PC-3 (cell line): ENCODE measurements around the gene ASB2. TPM values are rescaled to one million over a fixed set of nuclear protein-coding genes. Genes with fewer than 3 reads are reported as not detected.

Source experiments
- ATAC-seq: fragments of 200-7000 bp; cut with Tn5 transposase; 2 replicates; pipeline ENCODE4 v1.9.1; 2020; ENCODE audit warnings: mild to moderate bottlenecking, moderate library complexity
- BruUV-seq: library from RNA; stranded (reverse); fragments of 400-500 nt; replicated peaks from 2 replicates; lab custom pipeline; 2021; lab: Mats Ljungman, UMichigan
- CTCF ChIA-PET: fragments of 300-600 bp; sonication (Branson Sonifier 250); formaldehyde crosslinking; loops from one replicate; lab custom pipeline; 2022; ENCODE audit warnings: antibody characterized with exemption; lab: Charles Lee
- POLR2A ChIA-PET: fragments of 300-600 bp; sonication (Branson Sonifier 250); formaldehyde crosslinking; loops from one replicate; lab custom pipeline; 2022; ENCODE audit warnings: antibody characterized with exemption; ENCODE audit not compliant: unreplicated experiment; lab: Charles Lee
- DNase-seq: peaks from one replicate; pipeline ENCODE4 v3.0.0-alpha.2; 2015
- H2AFZ ChIP-seq: fragments of 300-600 bp; sonication (generic); 2 replicates; pipeline ENCODE4 v1.6.0; 2016; ENCODE audit warnings: antibody characterized with exemption, low read length
- H3F3A ChIP-seq: fragments of 300-600 bp; sonication (generic); one replicate; pipeline ENCODE4 v1.6.0; 2017; ENCODE audit warnings: antibody characterized with exemption, low read length, control low read depth, mild to moderate bottlenecking; ENCODE audit not compliant: unreplicated experiment
- H3K27ac ChIP-seq: fragments of 300-600 bp; sonication (generic); 2 replicates; pipeline ENCODE4 v1.5.1; 2016; ENCODE audit warnings: mild to moderate bottlenecking, low read length
- H3K27me3 ChIP-seq: fragments of 300-600 bp; sonication (generic); 2 replicates; pipeline ENCODE4 v1.6.1; 2016; ENCODE audit warnings: low read length, mixed read lengths
- H3K36me3 ChIP-seq: fragments of 300-600 bp; sonication (generic); 2 replicates; pipeline ENCODE4 v1.6.1; 2016; ENCODE audit warnings: low read depth, mixed run types, low read length, mixed read lengths
- H3K4me1 ChIP-seq: fragments of 300-600 bp; sonication (generic); 2 replicates; pipeline ENCODE4 v1.5.1; 2016; ENCODE audit warnings: low read length; ENCODE audit not compliant: insufficient read depth
- H3K4me2 ChIP-seq: fragments of 300-600 bp; sonication (generic); 2 replicates; pipeline ENCODE4 v1.6.0; 2016; ENCODE audit warnings: low read length
- H3K4me3 ChIP-seq: fragments of 300-600 bp; sonication (generic); 2 replicates; pipeline ENCODE4 v1.5.1; 2016; ENCODE audit warnings: mild to moderate bottlenecking, low read length, mixed read lengths
- H3K79me2 ChIP-seq: fragments of 300-600 bp; sonication (generic); 2 replicates; pipeline ENCODE4 v1.6.1; 2017; ENCODE audit warnings: low read length, mixed read lengths
- H3K9ac ChIP-seq: fragments of 300-600 bp; sonication (generic); 2 replicates; pipeline ENCODE4 v1.6.0; 2016; ENCODE audit warnings: mild to moderate bottlenecking, low read length
- H3K9me2 ChIP-seq: fragments of 300-600 bp; sonication (generic); replicated peaks from 2 replicates; pipeline ENCODE4 v1.6.1; 2016; ENCODE audit warnings: mixed run types, low read length, mixed read lengths
- H3K9me3 ChIP-seq: fragments of 300-600 bp; sonication (generic); 2 replicates; pipeline ENCODE4 v1.6.1; 2016; ENCODE audit warnings: low read length, mixed read lengths
- H4K20me1 ChIP-seq: fragments of 300-600 bp; sonication (generic); 2 replicates; pipeline ENCODE4 v1.6.1; 2016; ENCODE audit warnings: low read length, mixed read lengths
- CTCF ChIP-seq: fragments of 300-600 bp; sonication (generic); conservative IDR thresholded peaks from 2 replicates; pipeline ENCODE4 v1.5.1; 2017; ENCODE audit warnings: antibody characterized with exemption, low read depth, mild to moderate bottlenecking, low read length
- EZH2 ChIP-seq: fragments of 300-600 bp; sonication (generic); IDR thresholded peaks from one replicate; pipeline ENCODE4 v1.6.1; 2017; ENCODE audit warnings: antibody characterized with exemption, mild to moderate bottlenecking, low read length; ENCODE audit not compliant: unreplicated experiment
- EZH2phosphoT487 ChIP-seq: fragments of 300-600 bp; sonication (generic); IDR thresholded peaks from 2 replicates; pipeline ENCODE4 v1.6.1; 2018; ENCODE audit warnings: mild to moderate bottlenecking, antibody characterized with exemption, low read length, borderline replicate concordance
- intact Hi-C: fragments of 100-400 bp; cut with micrococcal nuclease; formaldehyde crosslinking; loops from 2 replicates; pipeline ENCODE4 v1.9.0; 2023
- total RNA-seq: library from RNA; depleted of rRNA; stranded (reverse); fragments of >200 nt; gene quantifications from 2 replicates; pipeline ENCODE4 v1.2.3, GENCODE V29; 2014

Gene ASB2
- total RNA-seq, 1 experiment from 2014 or later = 0.22 TPM

GRCh38 chr14:93921001-93921806 lies 55.2 kb downstream of the ASB2 start:
- Histone ChIP-seq H3K4me1 (no peaks in the 10 kb centered on the region), H3K9me2 (no peaks in the 10 kb centered on the region), H3K79me2 (no peaks in the 10 kb centered on the region), H3K27me3 (peaks cover 14% of the 10 kb centered on the region), H3K9me3 (no peaks in the 10 kb centered on the region), H3K4me3 (no peak overlapping the region), H3K27ac (no peak overlapping the region), H2AFZ (no peak overlapping the region), H4K20me1 (no peaks in the 10 kb centered on the region), H3K36me3 (no peaks in the 10 kb centered on the region), H3K4me2 (no peak overlapping the region), H3K9ac (no peak overlapping the region), H3F3A (no peaks in the 10 kb centered on the region)
- CTCF ChIA-PET = no interaction called here
- ATAC-seq (no peak), DNase-seq (no peak)
- no peak for TF ChIP-seq EZH2phosphoT487
- no peak for TF ChIP-seq EZH2
- no peak for TF ChIP-seq CTCF
- BruUV-seq = no TSS peak
- intact Hi-C loops = no loop called here
- POLR2A ChIA-PET = no interaction called here

- H2AFZ ChIP-seq = no peak overlapping the region
- H3K4me1 ChIP-seq = no peaks in the 10 kb centered on the region
- no peaks in the 10 kb centered on the region for H3K9me2 ChIP-seq
- H3K36me3 ChIP-seq = no peaks in the 10 kb centered on the region
- ATAC-seq (no peak), DNase-seq (no peak)
- no peak overlapping the region for H3K4me3 ChIP-seq
- intact Hi-C loops = no loop called here
- H3K79me2 ChIP-seq = no peaks in the 10 kb centered on the region
- no peaks in the 10 kb centered on the region for H3K9me3 ChIP-seq
- TF ChIP-seq EZH2 = no peak
- no peak for TF ChIP-seq CTCF
- TF ChIP-seq EZH2phosphoT487 = no peak
- POLR2A ChIA-PET = no interaction called here
- no peaks in the 10 kb centered on the region for H4K20me1 ChIP-seq
- no peak overlapping the region for H3K4me2 ChIP-seq
- H3K9ac ChIP-seq = no peak overlapping the region
- H3K27me3 ChIP-seq = peaks cover 4% of the 10 kb centered on the region
- H3K27ac ChIP-seq = no peak overlapping the region
- no TSS peak for BruUV-seq
- no peaks in the 10 kb centered on the region for H3F3A ChIP-seq
- CTCF ChIA-PET = no interaction called here
Measured at GRCh38 chr14:93917141-93917540, 59.2 kb downstream of the ASB2 start.

- intact Hi-C loops = no loop called here
- no peak overlapping the region for H3K27ac ChIP-seq
- DNase-seq (no peak), ATAC-seq (no peak)
- ChIA-PET POLR2A (no interaction called here), CTCF (no interaction called here)
- no TSS peak for BruUV-seq
- H2AFZ ChIP-seq = no peak overlapping the region
- no peak overlapping the region for H3K4me3 ChIP-seq
- H3K9ac ChIP-seq = no peak overlapping the region
- TF ChIP-seq EZH2 (no peak), EZH2phosphoT487 (no peak), CTCF (no peak)
- no peaks in the 10 kb centered on the region for H3F3A ChIP-seq
- H3K4me2 ChIP-seq = no peak overlapping the region
- no peaks in the 10 kb centered on the region for H3K9me2 ChIP-seq
- no peaks in the 10 kb centered on the region for H3K9me3 ChIP-seq
- no peaks in the 10 kb centered on the region for H3K79me2 ChIP-seq
- peaks cover 4% of the 10 kb centered on the region for H3K27me3 ChIP-seq
- H3K36me3 ChIP-seq = no peaks in the 10 kb centered on the region
- no peaks in the 10 kb centered on the region for H4K20me1 ChIP-seq
- H3K4me1 ChIP-seq = no peaks in the 10 kb centered on the region
Measured at GRCh38 chr14:93916498-93916897, 59.9 kb downstream of the ASB2 start.
